Activated CD4-positive, alpha-beta T cell treated with anti-CD3 and anti-CD28 coated beads, Interleukin-2, amount 10 ng/mL, durations not matched to agents 24 days and 14 days (primary cell): Measurements from ENCODE around the gene NAPEPLD. TPM values are rescaled to one million over a fixed set of nuclear protein-coding genes. Genes with fewer than 3 reads are reported as not detected.
A peak's percentile ranks its signal among the peaks of the same experiment; 100 is the strongest.
"Not testable (repeated sequence)": the region's sequence is repeated elsewhere in the genome, so short reads cannot be mapped to it uniquely, and the experiment has no call there.

ENCODE experiments used
- DNase-seq: peaks from one replicate; pipeline ENCODE4 v3.0.0; 2022
- H3K27ac Mint-ChIP-seq: one replicate; pipeline ENCODE4 v1.8.0; 2022; ENCODE audit warnings: mild to moderate bottlenecking, mixed read lengths
- H3K27me3 Mint-ChIP-seq: one replicate; pipeline ENCODE4 v1.8.0; 2022; ENCODE audit warnings: mixed read lengths
- H3K36me3 Mint-ChIP-seq: one replicate; pipeline ENCODE4 v1.8.0; 2022; ENCODE audit warnings: low read depth, mild to moderate bottlenecking, mixed read lengths
- H3K4me1 Mint-ChIP-seq: one replicate; pipeline ENCODE4 v1.8.0; 2021; ENCODE audit warnings: mixed read lengths
- H3K4me3 Mint-ChIP-seq: one replicate; pipeline ENCODE4 v1.8.0; 2022; ENCODE audit warnings: mild to moderate bottlenecking, moderate library complexity, mixed read lengths
- H3K9me3 Mint-ChIP-seq: one replicate; pipeline ENCODE4 v1.8.0; 2021; ENCODE audit warnings: mixed read lengths
- intact Hi-C: fragments of 100-400 bp; cut with micrococcal nuclease; formaldehyde crosslinking; loops from one replicate; pipeline ENCODE4 v1.15.1; 2023
- total RNA-seq: library from RNA; stranded (reverse); gene quantifications from 2 replicates; pipeline ENCODE4 v1.2.3, GENCODE V29; 2022

Gene NAPEPLD
- total RNA-seq, result 8.8 and 10.1 TPM in 2 replicates

DNA sequence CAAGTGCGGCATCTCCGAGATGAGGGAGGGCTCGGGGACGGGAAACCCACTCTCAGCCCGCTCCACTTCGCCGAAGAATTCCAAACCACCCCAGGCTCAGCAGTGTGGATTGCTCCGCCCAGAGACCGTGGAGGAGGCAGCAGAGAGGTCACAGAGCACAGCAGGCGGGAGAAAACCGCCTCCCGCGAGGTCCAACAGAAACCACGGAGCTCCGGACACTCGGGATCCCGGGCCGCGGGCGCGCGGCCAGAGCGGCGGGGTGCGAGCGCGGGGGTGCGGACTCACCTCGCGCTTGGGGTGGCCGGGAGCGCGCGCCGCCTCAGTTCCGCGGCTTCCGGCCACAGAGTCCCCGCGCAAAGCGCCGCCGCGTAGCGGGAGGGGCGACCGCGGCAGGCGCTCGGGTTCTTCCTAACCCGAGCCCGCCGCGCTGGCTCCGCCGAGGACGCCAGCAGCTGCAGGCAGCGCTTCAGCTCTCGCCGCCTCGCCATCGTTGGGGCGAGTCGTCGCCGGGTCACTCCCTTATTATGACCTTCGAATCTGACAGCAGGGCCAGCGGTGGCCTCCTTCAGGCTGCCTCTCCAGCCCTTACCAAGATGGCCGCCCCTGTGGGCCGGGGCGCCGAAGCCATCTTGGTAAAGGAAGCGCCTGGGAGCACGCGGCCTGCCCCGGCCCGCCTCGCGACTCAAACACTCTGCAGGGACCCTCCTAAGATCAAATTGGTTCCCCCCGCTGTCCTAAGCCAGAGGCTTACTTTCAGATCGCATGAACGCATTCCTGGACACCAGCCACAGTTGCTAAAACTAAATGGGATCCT, at the start of gene NAPEPLD:
NAPEPLD (minus strand) TSS at position 106 of the 814 bp plus-strand sequence. CDS start 20,323 bp downstream, outside the sequence.
- Mint-ChIP-seq H3K36me3 (peaks cover 7% of the 10 kb centered on the region), H3K9me3 (peaks cover 5% of the 10 kb centered on the region), H3K27me3 (no peaks in the 10 kb centered on the region), H3K27ac (peak within 1 kb of the TSS; percentile 99), H3K4me3 (peak within 1 kb of the TSS; percentile 98), H3K4me1 (peaks cover 31% of the 10 kb centered on the region)
- intact Hi-C loops, result loop anchor here (1.0 to 5.0 kb wide), 4 partner anchors 74 to 198 kb away; partner anchors contain the start of genes ARMC10, PMPCB and PSMC2
- peak; percentile 91 for DNase-seq

DNA sequence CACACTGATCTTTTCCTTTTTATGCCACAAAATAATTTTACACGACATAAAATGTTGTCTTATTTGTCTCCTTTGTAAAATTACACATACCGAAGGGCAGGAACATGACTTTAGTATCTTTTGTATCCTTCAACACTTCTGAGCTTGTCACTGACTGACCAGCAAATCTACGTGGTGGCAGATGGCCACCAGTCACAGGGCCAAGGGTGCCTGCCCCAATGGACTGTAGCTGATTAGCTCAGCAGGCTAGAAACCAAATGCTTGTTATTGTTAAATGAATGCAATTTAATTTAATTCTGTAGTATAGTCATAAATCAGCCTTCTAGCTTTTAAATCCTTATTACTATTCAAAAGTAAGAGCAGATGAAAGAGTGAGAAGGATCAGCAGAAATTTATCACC, 49.2 kb upstream of the NAPEPLD start:
- DNase-seq, H3K27ac Mint-ChIP-seq, H3K4me1 Mint-ChIP-seq, H3K9me3 Mint-ChIP-seq, H3K4me3 Mint-ChIP-seq, H3K36me3 Mint-ChIP-seq, intact Hi-C loops: not testable (repeated sequence)
- H3K27me3 Mint-ChIP-seq, result peaks cover 12% of the 10 kb centered on the region

DNA sequence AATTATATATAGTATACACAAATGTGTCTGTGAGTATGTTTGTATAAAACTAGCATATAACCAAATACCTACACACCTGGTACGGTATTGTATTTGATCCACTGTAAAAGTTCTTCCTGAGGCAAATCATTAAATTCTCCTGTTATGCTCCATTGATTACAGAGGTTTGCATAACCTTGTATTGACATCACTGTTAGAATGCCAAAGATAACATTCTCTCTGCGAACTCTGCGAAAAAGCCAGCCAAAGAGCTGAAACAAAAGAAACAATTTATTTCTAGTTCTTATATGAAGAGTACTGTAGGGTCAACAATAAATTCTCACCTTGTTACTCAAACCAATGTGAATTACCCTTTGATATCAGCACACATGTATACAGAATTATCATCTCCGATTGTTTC, 46.5 kb upstream of the NAPEPLD start:
- H3K4me1 Mint-ChIP-seq, H3K27ac Mint-ChIP-seq, H3K36me3 Mint-ChIP-seq, H3K9me3 Mint-ChIP-seq, intact Hi-C loops, DNase-seq, H3K4me3 Mint-ChIP-seq: not testable (repeated sequence)
- peaks cover 28% of the 10 kb centered on the region for H3K27me3 Mint-ChIP-seq

DNA sequence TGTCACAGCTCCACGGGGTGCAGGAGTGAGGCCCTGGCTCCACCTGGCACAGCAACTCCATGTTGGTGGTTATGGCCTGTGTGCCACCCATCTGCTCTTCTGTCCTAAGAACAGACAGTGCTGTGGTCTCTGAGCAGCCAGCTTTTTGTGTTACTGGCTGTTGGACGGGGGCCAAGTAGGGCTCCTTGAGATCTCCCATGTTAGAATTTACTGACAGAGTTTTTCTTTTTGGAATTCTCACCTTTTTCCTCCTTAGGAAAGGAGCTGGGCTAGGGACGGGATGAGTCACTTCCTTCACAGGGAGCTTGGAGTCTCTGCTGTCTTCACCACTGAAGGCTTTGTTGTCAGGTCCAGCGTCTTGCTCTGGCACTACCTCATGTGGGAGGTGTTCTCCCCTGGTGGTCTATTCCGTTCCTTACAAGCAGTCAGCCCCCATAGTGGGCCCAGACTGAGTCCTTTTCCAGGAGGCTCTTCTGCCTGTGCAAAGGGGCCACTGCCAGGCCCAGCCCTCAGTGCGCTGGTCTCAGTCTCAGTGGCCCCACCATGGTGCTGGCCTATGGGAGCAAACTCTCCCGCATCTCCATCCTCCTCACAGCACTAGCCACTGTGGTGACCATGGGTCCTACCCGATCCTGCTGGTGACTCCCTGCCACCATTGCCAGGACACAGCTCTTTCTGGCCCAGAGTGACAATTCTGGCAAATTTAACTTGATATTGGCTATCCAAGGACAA, 23.7 kb upstream of the NAPEPLD start:
- H3K4me1 Mint-ChIP-seq, H3K4me3 Mint-ChIP-seq, H3K27ac Mint-ChIP-seq, DNase-seq, intact Hi-C loops, H3K9me3 Mint-ChIP-seq, H3K36me3 Mint-ChIP-seq: not testable (repeated sequence)
- H3K27me3 Mint-ChIP-seq, result peaks cover 12% of the 10 kb centered on the region

DNA sequence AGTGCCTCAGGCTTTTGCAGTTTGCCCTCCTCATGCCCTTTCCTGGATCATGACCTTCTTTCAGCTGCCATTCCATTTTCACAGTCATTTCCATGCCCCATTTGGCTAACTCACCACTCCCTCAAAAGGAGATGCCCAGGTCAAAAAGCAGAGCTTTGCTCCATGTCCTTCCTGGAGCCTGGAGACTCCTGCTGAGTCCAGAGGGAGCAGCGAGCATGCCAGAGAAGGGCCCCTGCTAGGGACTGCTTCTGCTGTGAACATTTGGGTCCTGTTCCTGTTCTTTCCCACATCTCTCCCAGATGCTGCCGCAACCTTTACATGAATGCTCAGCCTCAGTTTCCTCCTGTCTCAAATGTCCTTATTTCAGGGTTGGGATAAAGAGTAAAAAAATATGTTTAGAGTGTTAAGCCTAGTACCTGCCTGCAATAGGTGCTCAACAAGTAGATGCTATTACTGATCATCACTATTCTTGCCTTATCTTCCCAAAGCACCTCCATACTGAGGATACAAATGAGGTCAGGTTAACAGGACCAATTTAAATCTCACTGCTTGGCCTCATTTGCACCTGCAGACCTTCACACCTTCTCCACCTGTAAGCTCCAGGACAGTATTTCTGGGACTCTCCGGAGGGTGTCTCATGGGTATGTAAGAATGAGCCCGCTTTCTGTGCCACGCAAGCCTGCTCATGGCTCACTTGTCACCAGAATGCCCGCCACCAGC, 23.0 kb upstream of the NAPEPLD start:
- H3K4me1 Mint-ChIP-seq, H3K36me3 Mint-ChIP-seq, H3K4me3 Mint-ChIP-seq, intact Hi-C loops, H3K27ac Mint-ChIP-seq, H3K9me3 Mint-ChIP-seq: not testable (repeated sequence)
- peaks cover 12% of the 10 kb centered on the region for H3K27me3 Mint-ChIP-seq
- peak; percentile 37 for DNase-seq

DNA sequence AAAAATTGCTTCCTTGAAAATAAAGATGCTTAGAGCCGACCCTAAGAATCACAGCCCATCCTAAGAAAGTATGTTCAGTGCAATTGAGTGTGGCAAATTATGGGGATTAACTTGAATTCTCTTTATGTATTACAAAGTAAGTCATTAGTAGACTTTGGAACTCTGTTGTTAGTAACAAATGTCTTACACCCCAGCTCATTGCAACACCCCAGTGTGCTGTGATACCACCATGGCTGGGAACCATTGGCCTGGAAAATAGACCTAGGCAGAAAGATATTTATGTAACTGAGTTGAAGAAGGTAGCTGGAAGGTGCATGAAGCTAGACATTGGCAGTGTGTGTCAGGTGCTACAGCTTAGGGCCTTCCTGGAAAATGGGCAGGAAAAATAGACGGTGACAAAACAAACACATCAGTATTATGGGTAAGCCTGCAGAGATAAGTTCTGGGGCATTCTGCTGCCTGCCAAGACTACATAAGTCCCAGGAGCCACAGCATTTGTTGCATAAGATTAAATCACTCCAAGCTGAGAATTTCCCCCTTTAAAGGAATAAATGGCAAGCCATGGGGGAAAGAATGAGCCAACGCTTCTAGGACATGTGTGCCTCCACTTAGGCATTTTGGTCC, 18.1 kb upstream of the NAPEPLD start:
- H3K9me3 Mint-ChIP-seq, intact Hi-C loops, H3K36me3 Mint-ChIP-seq, H3K27ac Mint-ChIP-seq, H3K4me1 Mint-ChIP-seq, H3K4me3 Mint-ChIP-seq: not testable (repeated sequence)
- H3K27me3 Mint-ChIP-seq, result peaks cover 13% of the 10 kb centered on the region
- DNase-seq, result peak; percentile 43

DNA sequence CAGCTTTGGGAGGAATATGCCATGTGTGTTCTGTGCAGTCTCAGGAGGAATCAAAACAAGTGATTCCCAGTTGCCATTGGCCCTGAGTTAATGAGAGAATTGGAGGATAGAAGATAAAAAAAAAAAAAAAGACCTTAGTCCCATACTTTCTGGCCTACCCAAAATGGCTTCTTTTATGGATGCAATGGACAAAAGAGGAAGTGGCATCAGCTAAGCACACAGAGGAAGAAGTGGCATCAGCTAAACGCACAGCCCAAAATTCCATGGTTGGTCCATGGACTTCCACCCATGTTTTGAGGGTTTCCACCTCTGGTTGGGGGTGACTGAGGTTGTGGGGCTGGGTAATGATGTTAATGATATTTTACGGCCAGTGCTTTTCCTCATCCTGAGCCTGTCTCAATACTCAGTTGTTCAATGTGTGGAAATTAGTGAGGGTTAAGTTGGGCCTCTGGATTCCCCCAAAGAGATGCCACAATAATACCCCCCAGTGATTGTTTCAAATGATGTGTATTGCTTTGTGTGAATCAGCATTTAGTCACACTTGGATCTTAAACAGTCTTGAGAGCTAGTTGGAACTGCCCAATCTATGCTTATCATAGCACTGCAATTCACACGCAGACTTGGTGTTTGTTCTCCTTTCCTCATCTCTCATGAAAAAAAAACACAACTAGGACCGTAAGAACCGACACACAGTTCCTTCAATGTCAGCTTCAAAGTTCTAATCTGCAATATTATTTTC, 14.4 kb upstream of the NAPEPLD start:
- not testable (repeated sequence) for H3K36me3 Mint-ChIP-seq, H3K4me3 Mint-ChIP-seq

DNA sequence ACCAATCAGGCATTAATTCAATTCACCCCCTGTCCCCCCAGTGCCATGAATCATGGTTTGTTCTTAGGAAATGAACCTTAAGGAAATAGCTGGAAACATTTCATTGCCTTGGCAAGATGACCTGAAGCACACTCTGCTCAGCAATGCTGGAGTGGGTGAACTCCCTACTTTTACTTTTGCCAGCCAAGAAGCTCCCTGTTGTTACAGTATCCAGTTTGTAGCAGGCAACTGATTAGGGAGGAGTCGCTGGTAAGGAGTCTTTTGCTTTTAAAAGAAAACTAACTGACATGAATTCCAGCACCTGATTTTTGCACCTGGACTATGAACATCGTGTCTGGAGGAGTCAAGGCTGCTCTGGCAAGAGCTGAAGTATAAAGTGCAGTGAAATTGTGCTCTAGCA, 13.7 kb upstream of the NAPEPLD start:
- H3K4me3 Mint-ChIP-seq, H3K36me3 Mint-ChIP-seq, H3K27me3 Mint-ChIP-seq, DNase-seq, H3K4me1 Mint-ChIP-seq, intact Hi-C loops, H3K27ac Mint-ChIP-seq, H3K9me3 Mint-ChIP-seq: not testable (repeated sequence)

More for the DNA sequence above, 14.4 kb upstream of the NAPEPLD start:
- DNase-seq, H3K27me3 Mint-ChIP-seq, H3K27ac Mint-ChIP-seq, H3K9me3 Mint-ChIP-seq, intact Hi-C loops, H3K4me1 Mint-ChIP-seq: not testable (repeated sequence)

DNA sequence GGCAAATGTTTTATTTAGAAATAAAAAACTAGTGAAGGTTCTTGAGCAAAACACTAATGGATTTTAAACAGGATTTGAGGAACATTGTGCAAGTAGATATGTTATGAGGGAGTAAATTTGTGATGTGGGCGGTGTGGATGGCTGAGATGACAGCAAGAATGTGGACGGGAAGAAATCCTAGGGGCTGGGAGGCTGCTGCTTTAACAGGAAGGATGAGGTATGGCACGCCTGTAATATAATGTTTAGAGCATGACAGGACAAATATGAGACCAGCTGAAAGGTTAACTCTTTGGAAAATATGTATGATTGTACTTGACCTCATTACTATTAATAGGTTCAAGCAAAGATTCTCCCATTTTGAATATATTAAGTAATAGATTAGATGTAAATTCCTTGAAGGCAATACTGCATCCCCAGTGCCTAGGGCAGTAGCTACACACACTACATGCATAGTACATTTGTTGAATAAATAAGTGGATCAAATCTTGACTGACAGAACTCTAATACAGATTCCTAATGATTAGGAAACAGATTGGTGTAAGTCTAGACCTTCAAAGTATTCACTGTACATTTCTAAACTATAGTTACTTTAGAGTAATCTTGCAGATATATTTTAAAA, 13.2 kb upstream of the NAPEPLD start:
- H3K27ac Mint-ChIP-seq, H3K4me3 Mint-ChIP-seq, H3K36me3 Mint-ChIP-seq, DNase-seq, intact Hi-C loops, H3K4me1 Mint-ChIP-seq, H3K27me3 Mint-ChIP-seq, H3K9me3 Mint-ChIP-seq: not testable (repeated sequence)

DNA sequence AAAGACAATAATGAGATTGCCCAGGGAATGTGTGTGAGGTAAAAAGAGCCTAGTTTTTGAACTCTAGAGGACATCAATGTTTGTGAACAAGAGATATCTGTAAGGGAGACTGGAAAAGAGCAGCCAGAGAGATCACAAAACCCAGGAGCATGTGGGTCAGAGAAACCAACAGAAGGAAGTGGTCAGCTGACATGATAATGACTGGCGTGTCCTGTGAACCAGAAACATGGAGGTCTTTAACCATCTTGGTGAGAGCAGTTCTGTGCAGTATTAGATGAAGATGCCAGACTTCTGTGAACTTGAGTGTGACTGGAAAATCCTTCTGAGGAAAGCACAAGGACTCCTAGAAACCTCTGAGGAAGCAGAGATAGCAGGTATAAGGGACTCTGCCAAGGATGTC, 10.2 kb upstream of the NAPEPLD start:
- H3K4me3 Mint-ChIP-seq, H3K4me1 Mint-ChIP-seq, H3K36me3 Mint-ChIP-seq, H3K27ac Mint-ChIP-seq, intact Hi-C loops, H3K27me3 Mint-ChIP-seq, H3K9me3 Mint-ChIP-seq: not testable (repeated sequence)
- DNase-seq, result peak; percentile 42

DNA sequence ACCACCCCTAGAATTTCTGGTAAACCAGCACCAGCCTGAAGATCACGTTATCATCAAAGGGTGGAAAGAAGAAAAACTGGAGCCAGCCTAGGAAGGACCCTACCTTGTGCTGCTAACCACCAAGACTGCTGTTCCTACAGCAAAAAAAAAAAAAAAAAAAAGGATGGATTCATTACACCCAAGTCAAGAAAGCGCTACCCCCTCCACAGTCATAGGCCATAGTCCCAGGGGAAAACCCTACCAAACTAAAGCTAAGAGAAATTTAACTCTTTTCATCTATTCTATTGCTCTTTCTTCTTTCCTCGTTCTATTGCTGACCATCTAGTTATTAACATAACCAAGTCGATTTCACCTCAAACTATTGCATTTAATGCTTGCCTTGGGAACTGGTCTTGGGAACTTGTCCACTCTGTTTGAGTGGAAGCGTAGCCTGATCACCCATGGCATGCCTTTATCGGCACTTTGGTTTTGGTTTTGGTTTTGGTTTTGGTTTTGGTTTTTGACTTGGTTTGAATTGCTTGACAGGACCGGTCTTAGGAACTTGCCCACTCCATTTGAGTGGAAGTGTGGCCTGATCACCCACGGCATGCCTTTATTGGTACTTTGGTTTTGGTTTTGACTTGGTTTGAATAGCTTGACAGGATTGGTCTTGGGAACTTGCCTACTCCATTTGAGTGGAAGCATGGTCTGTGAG, 6.6 kb upstream of the NAPEPLD start:
- Mint-ChIP-seq H3K4me1 (peaks cover 12% of the 10 kb centered on the region), H3K27ac (peak overlapping the region; percentile 67), H3K4me3 (peak overlapping the region; percentile 65)
- H3K36me3 Mint-ChIP-seq, H3K9me3 Mint-ChIP-seq, intact Hi-C loops, H3K27me3 Mint-ChIP-seq: not testable (repeated sequence)
- peak; percentile 66 for DNase-seq

DNA sequence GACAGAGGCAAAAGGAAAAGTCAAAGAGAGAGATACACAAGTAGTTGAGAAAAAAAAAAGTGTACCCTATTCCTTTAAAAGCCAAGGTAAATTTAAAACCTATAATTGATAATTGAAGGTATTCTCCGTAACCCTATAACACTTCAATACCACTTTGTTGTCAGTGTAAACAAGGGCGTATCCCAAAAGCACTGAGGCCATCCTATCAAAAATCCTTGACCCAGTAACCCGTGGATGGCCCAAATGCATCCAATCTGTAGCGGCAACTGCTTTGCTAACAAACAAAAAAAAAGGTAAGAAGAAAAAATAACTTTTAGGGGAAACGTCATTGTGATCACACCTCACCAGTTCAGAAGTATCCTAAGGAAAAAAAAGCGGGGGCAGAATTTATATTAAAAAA, 5.1 kb upstream of the NAPEPLD start:
- Mint-ChIP-seq H3K27ac (no peak overlapping the region), H3K27me3 (no peaks in the 10 kb centered on the region), H3K4me3 (no peak overlapping the region), H3K4me1 (peaks cover 20% of the 10 kb centered on the region), H3K9me3 (peaks cover 8% of the 10 kb centered on the region), H3K36me3 (peaks cover 3% of the 10 kb centered on the region)
- DNase-seq, result no peak
- intact Hi-C loops, result no loop called here
